ENCODE measurements around the gene PARD6A.

- TF ChIP-seq CTCF (conservative IDR thresholded peaks at IDR 0.05; ENCODE audit: low read depth, low read length): no peak
- no peak for TF ChIP-seq RAD21 (IDR thresholded peaks at IDR 0.05; ENCODE audit: low read length)
- TF ChIP-seq RFX5 (IDR thresholded peaks at IDR 0.05; ENCODE audit: low read depth, low read length): no peak
- no peak for TF ChIP-seq FOS (IDR thresholded peaks at IDR 0.05; ENCODE audit: low read depth, low read length)
Measured at GRCh38 chr16:67651847-67652246, 8.9 kb upstream of the PARD6A start.

Data from IMR-90 (cell line).